ENCODE measurements around the gene UBR2. TPM values are rescaled to one million over a fixed set of nuclear protein-coding genes. Genes with fewer than 3 reads are reported as not detected.

The UBR2 gene
- total and polyA plus RNA-seq, 2 of the 4 experiments (the other 2 are of a cell fraction): 7.7 to 32.3 TPM

- Histone ChIP-seq H2BK5ac (ENCODE audit: low read depth, low read length, poor library complexity, severe bottlenecking) (no peak overlapping the region), H3K4me3 (ENCODE audit: insufficient read depth, low read depth, low read length) (no peak overlapping the region), H4K8ac (ENCODE audit: low read depth in 2 of 2, low read length in 2 of 2) (no peak overlapping the region), H3K36me3 (ENCODE audit: control insufficient read depth, insufficient read depth, low read length) (peaks cover 23% of the 10 kb centered on the region), H3K4me2 (ENCODE audit: low read depth, low read length) (no peak overlapping the region), H2AK5ac (ENCODE audit: low read depth, low read length) (no peak overlapping the region), H2BK15ac (ENCODE audit: low read depth, low read length) (no peak overlapping the region), H3K27ac (ENCODE audit: insufficient read depth, low read length) (no peak overlapping the region), H4K91ac (ENCODE audit: insufficient read depth, low read depth, low read length) (no peak overlapping the region), H4K5ac (ENCODE audit: low read depth, low read length) (no peak overlapping the region), H2BK20ac (ENCODE audit: low read depth, low read length) (no peak overlapping the region), H3K4me1 (ENCODE audit: control insufficient read depth, insufficient read depth, low read length) (no peaks in the 10 kb centered on the region), H3K27me3 (ENCODE audit: control insufficient read depth, insufficient read depth, low read length) (no peaks in the 10 kb centered on the region), H3K18ac (ENCODE audit: low read depth, low read length) (no peak overlapping the region), H3K4ac (ENCODE audit: low read depth, low read length) (no peak overlapping the region), H4K20me1 (ENCODE audit: insufficient read depth, low read length) (no peaks in the 10 kb centered on the region), H2AFZ (replicated peaks; ENCODE audit: low read length, poor library complexity) (no peak overlapping the region), H2BK120ac (ENCODE audit: low read depth, low read length) (no peak overlapping the region), H3K79me1 (ENCODE audit: low read depth in 1 of 2, low read length in 2 of 2) (peaks cover 0 to 11% of the 10 kb centered on the region in 2 experiments; a peak in 2 of 4 replicates), H3K56ac (ENCODE audit: extremely low read depth, insufficient read depth, low read length) (no peak overlapping the region), H3K9ac (ENCODE audit: low read depth, low read length) (no peak overlapping the region), H3K23ac (ENCODE audit: low read depth, low read length) (no peak overlapping the region), H3K9me1 (ENCODE audit: insufficient read depth, low read length) (no peaks in the 10 kb centered on the region), H3K14ac (replicated peaks; ENCODE audit: low read depth, low read length) (no peak overlapping the region), H3K9me3 (ENCODE audit: control insufficient read depth, insufficient read depth, low read length) (no peaks in the 10 kb centered on the region), H2AK9ac (replicated peaks; ENCODE audit: low read depth, low read length, poor library complexity) (no peak overlapping the region)
- POLR2A ChIA-PET (ENCODE audit: unreplicated experiment): no interaction called here
- in situ Hi-C loops (cut with MboI; ENCODE audit: low sequenced_read_pairs): no loop called here
- dilution Hi-C loops (cut with HindIII; ENCODE audit: low sequenced_read_pairs, unreplicated experiment): no loop called here
- no CpG with 5 or more reads among the region's 3 CpGs for WGBS, 2 experiments (ENCODE audit: extremely low coverage in 2 of 2, insufficient read length in 1 of 2)
- CTCF ChIA-PET: no interaction called here
- peak; percentile 65 for DNase-seq
- no peak for TF ChIP-seq NFE2L2 (IDR thresholded peaks at IDR 0.05; ENCODE audit: low read depth, low read length)
- no peak for TF ChIP-seq MAFK (IDR thresholded peaks at IDR 0.05; ENCODE audit: low read depth, low read length)
- TF ChIP-seq, protein P1, sequence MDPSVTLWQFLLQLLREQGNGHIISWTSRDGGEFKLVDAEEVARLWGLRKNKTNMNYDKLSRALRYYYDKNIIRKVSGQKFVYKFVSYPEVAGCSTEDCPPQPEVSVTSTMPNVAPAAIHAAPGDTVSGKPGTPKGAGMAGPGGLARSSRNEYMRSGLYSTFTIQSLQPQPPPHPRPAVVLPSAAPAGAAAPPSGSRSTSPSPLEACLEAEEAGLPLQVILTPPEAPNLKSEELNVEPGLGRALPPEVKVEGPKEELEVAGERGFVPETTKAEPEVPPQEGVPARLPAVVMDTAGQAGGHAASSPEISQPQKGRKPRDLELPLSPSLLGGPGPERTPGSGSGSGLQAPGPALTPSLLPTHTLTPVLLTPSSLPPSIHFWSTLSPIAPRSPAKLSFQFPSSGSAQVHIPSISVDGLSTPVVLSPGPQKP (IDR thresholded peaks at IDR 0.05; ENCODE audit: borderline replicate concordance, low read depth, low read length): no peak
- no peak for TF ChIP-seq BHLHE40 (IDR thresholded peaks at IDR 0.05; ENCODE audit: low read depth, low read length)
- TF ChIP-seq RCOR1 (IDR thresholded peaks at IDR 0.05; ENCODE audit: insufficient replicate concordance, low read length): no peak
- no peak for TF ChIP-seq USF2 (IDR thresholded peaks at IDR 0.05; ENCODE audit: low read depth, low read length)
- TF ChIP-seq RFX5 (IDR thresholded peaks at IDR 0.05; ENCODE audit: low read depth, low read length): no peak
- TF ChIP-seq CHD1 (IDR thresholded peaks at IDR 0.05; ENCODE audit: low read depth, low read length): no peak
- no peak for TF ChIP-seq MXI1 (IDR thresholded peaks at IDR 0.05; ENCODE audit: borderline replicate concordance, low read depth, low read length)
- no peak for TF ChIP-seq POLR2A (IDR thresholded peaks at IDR 0.05; ENCODE audit: low read depth, low read length)
- TF ChIP-seq SMC3 (IDR thresholded peaks at IDR 0.05; ENCODE audit: low read depth, low read length): no peak
- no peak for TF ChIP-seq MAZ (IDR thresholded peaks at IDR 0.05; ENCODE audit: borderline replicate concordance, low read depth, low read length)
- TF ChIP-seq FOS (IDR thresholded peaks at IDR 0.05; ENCODE audit: low read depth, low read length): no peak
- no peak for ATAC-seq (ENCODE audit: low read depth)
- BruUV-seq (replicated peaks): no TSS peak
- intact Hi-C loops (cut with micrococcal nuclease): no loop called here
These were observed 52.9 kb downstream of the UBR2 start for GRCh38 chr6:42616716-42617115.
